Measurements from ENCODE around the gene BANK1. TPM values are rescaled to one million over a fixed set of nuclear protein-coding genes. Genes with fewer than 3 reads are reported as not detected.

Gene BANK1
- total and polyA plus RNA-seq, 10 of the 15 experiments (the other 5 are each of a cell fraction or from before 2014, with no cell fraction given): 0.13 to 2.1 (median 0.42) TPM

GRCh38 chr4:101983835-101984234 lies 193.3 kb downstream of the BANK1 start (continued):
- TF ChIP-seq ESRRA (IDR thresholded peaks at IDR 0.05; ENCODE audit: low read length) (no peak), EGR1 (IDR thresholded peaks at IDR 0.05; ENCODE audit: borderline replicate concordance in 1 of 2, low read depth in 2 of 2, low read length in 2 of 2) (no peak), NR2F1 (conservative IDR thresholded peaks at IDR 0.05) (no peak)

DNA sequence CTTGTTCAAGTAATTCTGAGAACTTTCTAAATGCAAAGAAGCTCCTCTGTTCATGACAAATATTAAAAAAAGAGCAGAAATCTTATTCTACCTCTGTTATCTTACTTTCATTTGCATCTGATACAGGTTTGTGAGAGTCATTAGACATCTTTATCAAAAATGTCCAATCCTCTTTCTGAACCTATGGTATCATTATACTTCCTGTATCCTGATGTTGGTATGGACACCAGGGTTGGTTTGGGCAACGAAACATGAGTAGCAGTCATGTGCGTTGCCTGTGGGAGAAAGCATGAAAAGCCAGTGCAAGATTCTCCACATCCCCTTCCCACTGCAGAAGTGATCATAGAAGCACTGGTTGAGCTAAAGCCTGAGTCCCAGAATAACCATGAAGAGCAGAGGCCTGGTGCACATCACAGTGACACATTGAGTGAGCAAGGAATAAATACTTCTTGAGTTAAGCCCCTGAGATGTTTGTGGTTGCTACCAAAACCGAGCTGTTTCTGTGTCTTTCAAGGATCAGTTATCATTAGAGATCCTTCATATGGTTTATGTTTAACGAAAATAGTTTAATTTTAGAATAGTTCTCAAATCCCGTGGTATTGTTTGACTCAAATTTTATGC lies 197.2 kb downstream of the BANK1 start:
- Histone ChIP-seq H3K9ac (ENCODE audit: control insufficient read depth, insufficient read depth, low read length) (no peak overlapping the region), H3K4me1 (ENCODE audit: control insufficient read depth, insufficient read depth, low read length) (no peaks in the 10 kb centered on the region), H3K27me3 (replicated peaks in 1 of 2; ENCODE audit: control insufficient read depth in 2 of 2, insufficient read depth in 2 of 2, low read length in 1 of 2) (no peaks in the 10 kb centered on the region), H3K4me3 (no peak overlapping the region), H3K4me2 (ENCODE audit: control insufficient read depth, insufficient read depth) (no peak overlapping the region; the same call in 1 of the 2 replicates), H3K36me3 (ENCODE audit: control insufficient read depth in 2 of 2, insufficient read depth in 2 of 2, low read length in 1 of 2) (no peaks in the 10 kb centered on the region), H2AFZ (ENCODE audit: control insufficient read depth, low read depth, low read length) (no peak overlapping the region), H3K9me3 (replicated peaks; ENCODE audit: control insufficient read depth, insufficient read depth, low read length) (no peaks in the 10 kb centered on the region), H3K27ac (ENCODE audit: control insufficient read depth, insufficient read depth) (no peak overlapping the region), H3K79me2 (ENCODE audit: control insufficient read depth, insufficient read depth, low read length) (no peaks in the 10 kb centered on the region), H4K20me1 (ENCODE audit: control insufficient read depth, insufficient read depth) (no peaks in the 10 kb centered on the region)
- intact Hi-C loops (cut with micrococcal nuclease; ENCODE audit: unreplicated experiment) (no loop called here), in situ Hi-C loops (cut with MboI) (no loop called here)
- no peak for DNase-seq (ENCODE audit: low read depth, low spot score)
- ATAC-seq: peak; percentile 17; the same call in 2 of the 3 replicates
- POLR2A ChIA-PET: no interaction called here
- 0% methylated on average over 5 of the region's 5 CpGs for WGBS (ENCODE audit: insufficient coverage, insufficient replicate concordance, low lambda C conversion rate, missing lambda C conversion rate)
- no TSS peak for BruUV-seq (replicated peaks)
- SMC1A ChIA-PET (ENCODE audit: uncharacterized antibody, unreplicated experiment): interaction anchor here (1.6 kb wide), 1 partner anchor 11 kb away, joined by 5 read pairs; no protein-coding TSS in a partner anchor
- FAIRE-seq: no peak
- CTCF ChIA-PET: interaction anchor here (0.6 kb wide), 1 partner anchor 248 kb away, joined by 3 read pairs; no protein-coding TSS in a partner anchor
- TF ChIP-seq FOXK2 (IDR thresholded peaks at IDR 0.05) (no peak), E2F8 (IDR thresholded peaks at IDR 0.05; ENCODE audit: low read depth, partially characterized antibody) (no peak), RUNX3 (IDR thresholded peaks at IDR 0.05; ENCODE audit: low read length) (peak; percentile 60), FOXM1 (IDR thresholded peaks at IDR 0.05; ENCODE audit: low read depth, low read length) (no peak)
- RAD21 ChIA-PET (ENCODE audit: unreplicated experiment): no interaction called here

All from GM12878 (cell line).